HAP-1 (cell line): Measurements from ENCODE around the gene FRAT1.

Experiments used
- DNase-seq, 2 experiments: peaks; one replicate each; pipeline ENCODE4 v3.0.0-alpha.2; 2016 to 2020; ENCODE audit warnings: low spot score in 2 of 2
- H3K27me3 ChIP-seq: fragments of 250-450 bp; sonication (Bioruptor Pico); 2 replicates; pipeline ENCODE4 v1.5.1; 2020; ENCODE audit warnings: low read depth, mild to moderate bottlenecking, moderate library complexity
- H3K36me3 ChIP-seq: fragments of 250-450 bp; sonication (Bioruptor Pico); replicated peaks from 2 replicates; pipeline ENCODE4 v1.5.1; 2020; ENCODE audit warnings: mild to moderate bottlenecking
- H3K4me1 ChIP-seq: fragments of 250-450 bp; sonication (Bioruptor Pico); 2 replicates; pipeline ENCODE4 v1.5.1; 2020; ENCODE audit warnings: mild to moderate bottlenecking
- H3K4me3 ChIP-seq: fragments of 250-450 bp; sonication (Bioruptor Pico); 2 replicates; pipeline ENCODE4 v1.5.1; 2020; ENCODE audit warnings: mild to moderate bottlenecking, moderate library complexity
- H3K9me3 ChIP-seq: fragments of 250-450 bp; sonication (Bioruptor Pico); 2 replicates; pipeline ENCODE4 v1.5.1; 2020; ENCODE audit warnings: mild to moderate bottlenecking, moderate library complexity
- in situ Hi-C: fragments of 300-500 bp; cut with MboI; formaldehyde crosslinking; loops from 3 replicates; pipeline ENCODE4 v1.14.3; 2020; ENCODE audit warnings: low sequenced_read_pairs, inconsistent platforms, mixed read lengths

Gene FRAT1

GRCh38 chr10:97292097-97292861, 26.8 kb upstream of the FRAT1 start, which contains the start of gene ARHGAP19:
ARHGAP19 (minus strand) TSS chr10:97292637; CDS start chr10:97292627, 10 bp downstream.
- Histone ChIP-seq H3K4me3 (peak within 1 kb of the TSS; percentile 64), H3K9me3 (no peaks in the 10 kb centered on the region), H3K4me1 (no peaks in the 10 kb centered on the region; the same call in 1 of the 2 replicates), H3K36me3 (peaks cover 5% of the 10 kb centered on the region; the same call in 1 of the 2 replicates), H3K27me3 (no peaks in the 10 kb centered on the region)
- in situ Hi-C loops = no loop called here
- DNase-seq = peak; percentile 97 to 99

DNA sequence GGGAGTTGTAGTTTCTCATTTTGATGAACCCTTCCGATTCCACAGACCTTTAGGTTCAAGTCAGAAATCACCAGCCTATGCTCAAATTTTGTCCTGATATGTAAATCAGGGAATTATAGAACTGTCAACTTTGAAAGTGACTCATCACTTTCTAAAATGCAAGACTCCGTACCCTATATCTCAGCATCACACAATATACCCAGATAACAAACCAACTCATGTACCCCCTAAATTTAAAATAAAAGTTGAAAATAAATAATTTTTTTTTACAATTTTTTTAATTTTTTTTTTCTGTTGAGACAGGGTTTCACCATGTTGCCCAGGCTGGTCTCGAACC, 26.2 kb upstream of the FRAT1 start:
- in situ Hi-C loops = no loop called here
- Histone ChIP-seq H3K27me3 (no peaks in the 10 kb centered on the region), H3K4me1 (no peaks in the 10 kb centered on the region; the same call in 1 of the 2 replicates), H3K9me3 (no peaks in the 10 kb centered on the region), H3K36me3 (no peaks in the 10 kb centered on the region), H3K4me3 (no peak overlapping the region)
- no peak for DNase-seq

DNA sequence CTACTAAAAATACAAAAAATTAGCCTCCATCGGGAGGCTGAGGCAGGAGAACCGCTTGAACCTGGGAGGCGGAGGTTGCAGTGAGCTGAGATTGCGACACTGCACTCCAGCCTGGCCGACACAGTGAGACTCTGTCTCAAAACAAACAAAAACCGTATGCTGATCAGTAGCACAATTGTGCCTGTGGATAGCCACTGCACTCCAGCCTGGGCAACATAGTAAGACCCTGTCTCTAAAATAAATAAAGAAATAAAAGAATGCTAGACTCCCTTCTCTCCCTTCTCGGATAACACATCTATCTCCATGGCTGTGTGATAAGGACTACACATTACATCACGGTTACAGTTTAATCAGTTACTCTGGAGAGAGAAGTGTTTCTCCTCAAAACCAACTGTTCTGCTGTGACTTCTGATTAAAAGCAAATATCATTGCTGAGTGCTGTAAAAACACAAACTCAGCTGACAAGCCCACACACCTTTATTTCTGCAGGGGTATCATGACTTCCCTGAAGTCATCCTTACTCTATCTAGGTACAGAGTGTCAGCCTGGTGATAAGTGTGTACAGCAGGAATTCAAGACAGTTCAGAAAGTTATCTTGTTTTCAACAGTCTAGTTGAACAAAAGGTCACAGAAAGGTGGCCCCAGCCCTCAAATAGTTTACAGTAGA, 21.4 kb upstream of the FRAT1 start:
- Histone ChIP-seq H3K4me1 (no peaks in the 10 kb centered on the region), H3K27me3 (no peaks in the 10 kb centered on the region), H3K4me3 (no peak overlapping the region), H3K36me3 (no peaks in the 10 kb centered on the region), H3K9me3 (no peaks in the 10 kb centered on the region)
- in situ Hi-C loops = no loop called here
- no peak for DNase-seq

DNA sequence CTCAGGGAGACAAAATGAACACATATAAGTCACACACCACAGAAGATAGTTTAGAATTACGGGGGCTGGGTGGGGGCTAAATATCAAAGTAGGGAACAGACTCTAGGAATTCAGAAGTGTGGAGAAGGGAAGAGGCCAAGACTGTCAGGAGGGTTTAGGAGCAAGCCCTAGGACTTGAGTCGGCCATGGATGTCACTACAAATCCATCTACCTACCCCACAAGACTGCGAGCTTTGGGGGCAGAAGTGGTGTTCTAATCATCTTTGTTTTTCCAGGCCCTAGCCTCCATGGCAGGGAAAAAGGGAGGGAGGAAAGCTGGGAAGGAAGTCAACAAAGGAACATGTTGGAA, 20.9 kb upstream of the FRAT1 start:
- in situ Hi-C loops = no loop called here
- H3K4me3 ChIP-seq = no peak overlapping the region
- H3K27me3 ChIP-seq = no peaks in the 10 kb centered on the region
- H3K9me3 ChIP-seq = no peaks in the 10 kb centered on the region
- DNase-seq = no peak
- H3K36me3 ChIP-seq = no peaks in the 10 kb centered on the region
- H3K4me1 ChIP-seq = no peaks in the 10 kb centered on the region

DNA sequence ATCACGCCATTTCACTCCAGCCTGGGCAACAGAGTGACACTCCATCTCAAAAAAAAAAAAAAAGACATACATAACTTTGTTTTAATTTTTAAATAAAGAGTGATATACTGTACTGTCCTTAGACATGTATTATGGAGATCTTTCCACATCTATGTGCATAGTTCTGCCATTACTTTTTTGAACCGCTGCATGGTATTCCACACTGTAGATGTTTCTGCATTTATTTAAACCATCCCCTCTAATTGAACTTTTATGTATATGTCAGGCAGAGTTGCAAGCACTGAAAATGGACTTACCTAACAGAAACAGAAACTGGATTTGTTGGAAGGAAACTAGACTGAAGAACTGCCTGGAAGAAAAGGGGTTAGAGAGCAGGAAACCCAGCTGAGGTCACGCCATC, 18.1 kb upstream of the FRAT1 start:
- H3K4me3 ChIP-seq = no peak overlapping the region
- H3K4me1 ChIP-seq = no peaks in the 10 kb centered on the region
- in situ Hi-C loops = no loop called here
- no peaks in the 10 kb centered on the region for H3K36me3 ChIP-seq
- DNase-seq = no peak
- no peaks in the 10 kb centered on the region for H3K27me3 ChIP-seq
- no peaks in the 10 kb centered on the region for H3K9me3 ChIP-seq

- H3K4me1 ChIP-seq = no peaks in the 10 kb centered on the region
- no peaks in the 10 kb centered on the region for H3K27me3 ChIP-seq
- no peak for DNase-seq
- H3K36me3 ChIP-seq = no peaks in the 10 kb centered on the region
- H3K9me3 ChIP-seq = no peaks in the 10 kb centered on the region
- in situ Hi-C loops = no loop called here
- no peak overlapping the region for H3K4me3 ChIP-seq
Measured at GRCh38 chr10:97302088-97302791, 16.8 kb upstream of the FRAT1 start.

- in situ Hi-C loops = no loop called here
- H3K4me3 ChIP-seq = no peak overlapping the region
- DNase-seq = no peak
- H3K27me3 ChIP-seq = no peaks in the 10 kb centered on the region
- no peaks in the 10 kb centered on the region for H3K4me1 ChIP-seq
- no peaks in the 10 kb centered on the region for H3K9me3 ChIP-seq
- no peaks in the 10 kb centered on the region for H3K36me3 ChIP-seq
Measured at GRCh38 chr10:97307441-97307840, 11.6 kb upstream of the FRAT1 start.

DNA sequence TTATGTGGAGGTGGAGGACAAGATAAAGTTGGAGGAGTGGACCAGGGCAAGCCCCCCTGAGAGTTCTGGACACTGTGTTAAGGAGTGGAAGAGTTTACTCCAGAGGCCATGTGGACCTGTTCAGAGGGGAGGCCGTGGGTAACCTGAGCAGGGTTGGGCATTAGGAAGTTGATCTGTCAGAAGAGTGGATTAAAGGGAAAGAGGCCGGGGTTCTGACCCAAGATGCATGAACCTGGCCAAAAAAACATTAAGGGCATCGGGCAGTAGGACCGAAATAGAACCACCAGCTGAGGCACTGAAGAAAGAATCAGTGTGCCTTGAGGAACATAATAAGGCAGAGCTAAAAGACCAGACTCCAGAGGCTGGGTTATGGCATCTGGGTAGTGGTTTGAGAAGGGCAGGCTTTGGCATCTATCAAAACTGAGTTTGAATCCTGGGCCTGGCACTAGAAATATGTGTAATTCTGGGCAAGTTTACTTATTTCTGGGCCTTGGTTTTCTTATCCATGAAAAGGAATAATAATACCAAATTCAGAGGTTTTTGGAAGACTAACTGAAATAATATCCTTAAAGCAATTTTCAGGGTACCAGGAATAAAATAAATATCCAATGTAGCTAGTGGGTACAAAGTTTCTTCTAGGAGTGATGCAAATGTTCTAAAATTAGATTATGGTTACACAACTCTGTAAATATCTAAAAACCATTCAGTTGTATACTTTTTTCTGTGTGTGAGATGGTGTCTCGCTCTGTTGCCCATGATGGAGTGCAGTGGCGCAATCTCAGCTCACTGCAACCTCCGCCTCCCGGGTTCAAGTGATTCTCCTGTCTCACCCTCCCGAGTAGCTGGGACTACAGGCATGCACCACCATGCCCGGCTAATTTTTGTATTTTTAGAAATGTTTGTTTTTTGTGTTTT, 10.9 kb upstream of the FRAT1 start:
- in situ Hi-C loops = no loop called here

GRCh38 chr10:97311111-97311626, 7.9 kb upstream of the FRAT1 start:
- no peak overlapping the region for H3K4me3 ChIP-seq
- no peaks in the 10 kb centered on the region for H3K4me1 ChIP-seq
- H3K9me3 ChIP-seq = no peaks in the 10 kb centered on the region
- DNase-seq = no peak
- in situ Hi-C loops = no loop called here
- no peaks in the 10 kb centered on the region for H3K36me3 ChIP-seq
- no peaks in the 10 kb centered on the region for H3K27me3 ChIP-seq

More for the DNA sequence above, 10.9 kb upstream of the FRAT1 start:
- H3K4me1 ChIP-seq = no peaks in the 10 kb centered on the region
- no peaks in the 10 kb centered on the region for H3K36me3 ChIP-seq
- no peaks in the 10 kb centered on the region for H3K9me3 ChIP-seq
- no peak for DNase-seq
- no peak overlapping the region for H3K4me3 ChIP-seq
- H3K27me3 ChIP-seq = no peaks in the 10 kb centered on the region

GRCh38 chr10:97312897-97313296, 6.2 kb upstream of the FRAT1 start:
- in situ Hi-C loops = no loop called here
- H3K9me3 ChIP-seq = no peaks in the 10 kb centered on the region
- H3K4me3 ChIP-seq = no peak overlapping the region
- H3K4me1 ChIP-seq = no peaks in the 10 kb centered on the region
- DNase-seq = no peak
- no peaks in the 10 kb centered on the region for H3K27me3 ChIP-seq
- H3K36me3 ChIP-seq = no peaks in the 10 kb centered on the region

DNA sequence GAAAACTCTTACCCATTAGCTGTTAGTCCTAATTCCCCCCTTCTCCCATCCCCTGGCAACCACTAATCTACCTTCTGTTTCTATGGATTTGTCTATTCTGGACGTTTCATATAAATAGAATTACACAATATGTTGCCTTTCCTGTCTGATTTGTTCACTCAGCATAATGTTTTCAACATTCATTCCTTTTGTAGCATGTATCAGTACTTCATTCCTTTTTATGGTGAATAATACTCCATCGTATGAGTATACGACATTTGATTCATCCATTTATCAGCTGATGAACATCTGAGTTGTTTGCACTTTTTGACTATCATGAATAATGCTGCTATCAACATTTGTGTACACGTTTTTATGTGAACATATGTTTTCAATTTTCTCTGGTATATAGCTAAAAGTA, 4.4 kb upstream of the FRAT1 start:
- H3K4me3 ChIP-seq = no peak overlapping the region
- no peak for DNase-seq
- no peaks in the 10 kb centered on the region for H3K36me3 ChIP-seq
- in situ Hi-C loops = no loop called here
- H3K27me3 ChIP-seq = 0 out of 2 replicates have a peak, but pooled peaks cover 4% of the 10 kb centered on the region
- no peaks in the 10 kb centered on the region for H3K9me3 ChIP-seq
- H3K4me1 ChIP-seq = peaks cover 5% of the 10 kb centered on the region; the same call in 1 of the 2 replicates

GRCh38 chr10:97319671-97320479, 804 bp downstream of the FRAT1 start:
- Histone ChIP-seq H3K36me3 (no peaks in the 10 kb centered on the region), H3K4me1 (peaks cover 5% of the 10 kb centered on the region), H3K4me3 (peak overlapping the region; percentile 79), H3K27me3 (0 out of 2 replicates have a peak, but pooled peaks cover 4% of the 10 kb centered on the region), H3K9me3 (no peaks in the 10 kb centered on the region)
- in situ Hi-C loops = no loop called here
- peak; percentile 23 to 69 for DNase-seq
